Activated naive CD4-positive, alpha-beta T cell treated with anti-CD3 and anti-CD28 coated beads, Interleukin-2, amount 10 ng/mL, durations not matched to agents 7 days and 5 days (primary cell): Measurements from ENCODE around the gene PRAMEF5.
"Not testable (repeated sequence)": the region's sequence is repeated elsewhere in the genome, so short reads cannot be mapped to it uniquely, and the experiment has no call there.

ENCODE experiments used
- CTCF ChIA-PET: fragments of 350-600 bp; sonication (Branson Sonifier 250); formaldehyde crosslinking; loops from one replicate; lab custom pipeline; 2021; ENCODE audit warnings: antibody characterized with exemption; lab: Charles Lee
- DNase-seq: peaks from one replicate; pipeline ENCODE4 v3.0.0-alpha.2; 2020
- H3K27ac Mint-ChIP-seq: one replicate; pipeline ENCODE4 v1.8.0; 2021; ENCODE audit warnings: mild to moderate bottlenecking, moderate library complexity, mixed read lengths
- H3K27me3 Mint-ChIP-seq: one replicate; pipeline ENCODE4 v1.8.0; 2021; ENCODE audit warnings: mild to moderate bottlenecking, mixed read lengths
- H3K36me3 Mint-ChIP-seq: one replicate; pipeline ENCODE4 v1.8.0; 2021; ENCODE audit warnings: mixed read lengths
- H3K4me1 Mint-ChIP-seq: one replicate; pipeline ENCODE4 v1.8.0; 2021; ENCODE audit warnings: mixed read lengths
- H3K4me3 Mint-ChIP-seq: one replicate; pipeline ENCODE4 v1.8.0; 2021; ENCODE audit warnings: mild to moderate bottlenecking, moderate library complexity, mixed read lengths
- H3K9me3 Mint-ChIP-seq: one replicate; pipeline ENCODE4 v1.8.0; 2021; ENCODE audit warnings: mixed read lengths

PRAMEF5 gene

GRCh38 chr1:13253898-13254297, at the start of gene PRAMEF5:
PRAMEF5 (plus strand) TSS chr1:13254198; CDS start chr1:13259269, 5,071 bp downstream.
- H3K4me3 Mint-ChIP-seq, H3K27me3 Mint-ChIP-seq, CTCF ChIA-PET, H3K27ac Mint-ChIP-seq, H3K4me1 Mint-ChIP-seq, H3K9me3 Mint-ChIP-seq, H3K36me3 Mint-ChIP-seq, DNase-seq: not testable (repeated sequence)

DNA sequence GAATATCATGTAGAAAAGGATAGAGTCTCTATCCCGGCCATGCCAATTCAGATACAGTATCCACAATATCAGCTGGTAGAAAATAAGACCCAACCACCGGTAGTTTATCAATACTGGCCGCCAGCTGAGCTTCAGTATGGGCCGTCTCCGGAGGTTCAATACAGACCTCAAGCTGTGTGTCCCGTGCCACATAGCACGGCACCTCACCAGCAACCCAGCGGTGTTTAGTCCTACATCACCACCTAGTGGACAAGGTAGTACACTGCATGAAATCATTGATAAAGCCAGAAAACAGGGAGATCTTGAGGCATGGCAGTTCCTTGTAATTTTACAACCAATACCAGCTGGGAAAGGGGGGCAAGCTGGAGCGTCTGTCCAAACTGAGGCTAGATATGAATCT, 45.3 kb upstream of the PRAMEF5 start:
- H3K4me3 Mint-ChIP-seq, H3K9me3 Mint-ChIP-seq, H3K36me3 Mint-ChIP-seq, H3K27me3 Mint-ChIP-seq, H3K4me1 Mint-ChIP-seq, CTCF ChIA-PET, H3K27ac Mint-ChIP-seq, DNase-seq: not testable (repeated sequence)

DNA sequence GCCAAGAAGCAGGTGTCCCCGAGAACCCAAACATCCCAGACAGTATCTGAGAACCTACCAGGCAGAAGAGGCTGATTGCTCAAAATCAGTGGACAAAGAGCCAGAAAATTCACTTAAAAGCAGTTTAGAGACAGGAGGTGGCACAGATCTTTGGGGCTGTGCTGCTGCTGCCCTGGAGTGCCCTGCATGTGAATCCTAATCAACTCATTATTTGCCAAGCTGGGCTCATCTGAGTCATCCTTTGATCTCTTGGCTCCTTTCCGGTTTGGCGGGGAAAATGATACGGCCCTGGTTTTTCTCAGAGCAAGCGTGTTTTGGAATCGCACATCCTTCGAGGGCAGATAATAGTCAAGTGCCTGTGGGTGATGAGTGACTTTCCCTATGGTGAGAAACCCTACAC, 37.4 kb upstream of the PRAMEF5 start:
- H3K4me3 Mint-ChIP-seq, DNase-seq, H3K9me3 Mint-ChIP-seq, H3K4me1 Mint-ChIP-seq, H3K27ac Mint-ChIP-seq, H3K27me3 Mint-ChIP-seq, CTCF ChIA-PET, H3K36me3 Mint-ChIP-seq: not testable (repeated sequence)

GRCh38 chr1:13219203-13219602, 34.8 kb upstream of the PRAMEF5 start:
- H3K4me3 Mint-ChIP-seq, H3K9me3 Mint-ChIP-seq, H3K4me1 Mint-ChIP-seq, H3K27ac Mint-ChIP-seq, DNase-seq, H3K27me3 Mint-ChIP-seq, H3K36me3 Mint-ChIP-seq, CTCF ChIA-PET: not testable (repeated sequence)

DNA sequence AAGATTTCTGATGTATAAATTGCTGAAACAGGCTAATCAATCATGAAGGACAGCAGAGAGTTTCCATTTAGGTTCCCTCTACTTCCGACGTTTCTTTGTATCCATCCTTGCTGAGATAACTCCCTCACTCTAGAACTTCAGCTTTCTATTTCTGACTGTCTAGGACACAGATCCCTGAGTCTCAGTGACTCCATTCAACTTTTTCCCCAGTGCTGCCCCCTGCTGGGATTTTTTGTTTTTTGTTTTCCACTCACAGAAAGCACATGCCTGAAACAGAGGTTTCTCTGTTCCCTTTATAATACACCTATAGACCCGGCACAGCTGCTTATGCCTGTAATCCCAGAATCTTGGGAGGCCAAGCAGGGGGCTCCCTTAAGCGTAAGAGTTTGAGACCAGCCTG, 31.2 kb upstream of the PRAMEF5 start:
- H3K9me3 Mint-ChIP-seq, CTCF ChIA-PET, H3K27ac Mint-ChIP-seq, H3K4me3 Mint-ChIP-seq, H3K36me3 Mint-ChIP-seq, H3K4me1 Mint-ChIP-seq, DNase-seq, H3K27me3 Mint-ChIP-seq: not testable (repeated sequence)

GRCh38 chr1:13224480-13225060, 29.4 kb upstream of the PRAMEF5 start:
- CTCF ChIA-PET = no interaction called here
- DNase-seq = no peak
- no peaks in the 10 kb centered on the region for H3K9me3 Mint-ChIP-seq

DNA sequence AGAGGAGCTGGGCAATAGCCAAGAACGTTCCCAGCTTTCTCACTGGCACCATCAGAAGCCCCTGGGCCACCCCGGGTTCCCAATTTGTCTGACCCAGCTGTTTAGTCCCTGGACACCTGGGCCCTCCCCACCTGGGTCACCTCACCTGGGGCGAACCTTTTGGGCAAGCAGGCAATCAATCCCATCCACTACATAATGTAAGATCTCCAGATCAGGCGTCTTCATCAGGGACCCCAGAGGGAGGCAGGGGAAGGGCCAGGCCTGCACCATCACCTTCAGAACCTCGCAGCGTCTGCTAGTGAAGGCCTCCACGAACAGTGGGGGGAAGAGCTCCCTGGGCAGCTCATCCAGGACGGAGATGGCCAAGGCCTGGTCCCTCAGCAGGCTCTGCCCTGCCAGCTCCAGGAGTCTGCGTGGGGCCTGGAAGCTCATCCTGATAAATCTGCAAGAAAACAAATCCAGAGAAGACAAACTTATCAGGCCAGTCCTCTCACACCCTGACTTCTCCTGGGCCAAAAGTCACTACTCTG, 28.3 kb upstream of the PRAMEF5 start, which contains the start of gene PRAMEF18:
Gene PRAMEF18, minus strand, starts transcription at position 480 of the 530 bp plus-strand sequence. Its CDS starts 48 bp downstream, at position 432.
- H3K36me3 Mint-ChIP-seq, CTCF ChIA-PET, H3K4me1 Mint-ChIP-seq, H3K9me3 Mint-ChIP-seq, DNase-seq, H3K4me3 Mint-ChIP-seq, H3K27me3 Mint-ChIP-seq, H3K27ac Mint-ChIP-seq: not testable (repeated sequence)

More at GRCh38 chr1:13224480-13225060, 29.4 kb upstream of the PRAMEF5 start:
- Mint-ChIP-seq H3K36me3 (no peaks in the 10 kb centered on the region), H3K4me3 (no peak overlapping the region), H3K27ac (no peak overlapping the region), H3K4me1 (no peaks in the 10 kb centered on the region), H3K27me3 (no peaks in the 10 kb centered on the region)

GRCh38 chr1:13227271-13228055, 26.5 kb upstream of the PRAMEF5 start:
- H3K4me1 Mint-ChIP-seq, H3K27me3 Mint-ChIP-seq, CTCF ChIA-PET, DNase-seq, H3K27ac Mint-ChIP-seq, H3K36me3 Mint-ChIP-seq, H3K4me3 Mint-ChIP-seq, H3K9me3 Mint-ChIP-seq: not testable (repeated sequence)

DNA sequence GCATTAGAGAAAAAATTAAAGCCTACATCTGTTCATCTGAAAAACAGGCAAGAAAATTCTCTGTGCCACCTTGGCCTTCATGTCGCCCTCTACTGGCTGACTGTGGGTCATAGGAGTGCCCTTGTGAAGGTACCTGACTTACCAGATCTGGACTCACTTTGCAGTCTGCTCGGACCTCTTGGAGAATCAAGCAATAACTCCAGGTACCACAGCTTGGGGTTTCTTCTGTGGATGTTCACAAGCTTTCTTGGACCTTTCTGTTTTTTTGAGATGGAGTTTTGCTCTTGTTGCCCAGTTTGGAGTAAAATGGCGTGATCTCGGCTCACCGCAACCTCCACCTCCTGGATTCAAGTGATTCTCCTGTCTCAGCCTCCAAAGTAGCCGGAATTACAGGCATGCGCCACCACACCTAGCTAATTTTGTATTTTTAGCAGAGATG, 25.6 kb upstream of the PRAMEF5 start:
- no peaks in the 10 kb centered on the region for H3K36me3 Mint-ChIP-seq
- peak; percentile 60 for DNase-seq
- H3K9me3 Mint-ChIP-seq = no peaks in the 10 kb centered on the region
- H3K27ac Mint-ChIP-seq = no peak overlapping the region
- no peaks in the 10 kb centered on the region for H3K27me3 Mint-ChIP-seq
- no peaks in the 10 kb centered on the region for H3K4me1 Mint-ChIP-seq
- no peak overlapping the region for H3K4me3 Mint-ChIP-seq
- CTCF ChIA-PET = no interaction called here

GRCh38 chr1:13230096-13230495, 23.9 kb upstream of the PRAMEF5 start:
- H3K4me1 Mint-ChIP-seq, CTCF ChIA-PET, H3K9me3 Mint-ChIP-seq: not testable (repeated sequence)

DNA sequence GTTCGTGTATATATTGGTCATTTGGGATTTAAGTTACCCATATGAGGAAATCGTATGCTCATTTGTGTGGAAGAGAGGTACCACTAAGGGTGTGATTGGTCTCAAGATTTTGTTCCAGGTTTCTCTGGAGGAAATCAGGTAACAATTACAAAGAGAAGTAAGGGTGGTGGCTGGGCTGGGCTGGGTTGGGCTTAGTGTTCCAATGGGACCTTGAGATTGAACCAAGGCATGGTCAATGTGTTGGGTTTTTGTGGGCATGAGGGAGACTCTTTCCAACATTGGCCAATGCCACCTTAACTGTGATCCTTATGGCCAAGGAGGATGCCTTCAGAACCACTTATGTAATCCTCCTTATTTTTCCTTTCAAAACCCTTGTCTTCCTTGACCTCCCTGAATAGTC, 23.4 kb upstream of the PRAMEF5 start:
- H3K27ac Mint-ChIP-seq, CTCF ChIA-PET, H3K36me3 Mint-ChIP-seq, DNase-seq, H3K9me3 Mint-ChIP-seq, H3K4me3 Mint-ChIP-seq, H3K4me1 Mint-ChIP-seq, H3K27me3 Mint-ChIP-seq: not testable (repeated sequence)

More at GRCh38 chr1:13230096-13230495, 23.9 kb upstream of the PRAMEF5 start:
- H3K36me3 Mint-ChIP-seq, H3K4me3 Mint-ChIP-seq, H3K27ac Mint-ChIP-seq, DNase-seq, H3K27me3 Mint-ChIP-seq: not testable (repeated sequence)

DNA sequence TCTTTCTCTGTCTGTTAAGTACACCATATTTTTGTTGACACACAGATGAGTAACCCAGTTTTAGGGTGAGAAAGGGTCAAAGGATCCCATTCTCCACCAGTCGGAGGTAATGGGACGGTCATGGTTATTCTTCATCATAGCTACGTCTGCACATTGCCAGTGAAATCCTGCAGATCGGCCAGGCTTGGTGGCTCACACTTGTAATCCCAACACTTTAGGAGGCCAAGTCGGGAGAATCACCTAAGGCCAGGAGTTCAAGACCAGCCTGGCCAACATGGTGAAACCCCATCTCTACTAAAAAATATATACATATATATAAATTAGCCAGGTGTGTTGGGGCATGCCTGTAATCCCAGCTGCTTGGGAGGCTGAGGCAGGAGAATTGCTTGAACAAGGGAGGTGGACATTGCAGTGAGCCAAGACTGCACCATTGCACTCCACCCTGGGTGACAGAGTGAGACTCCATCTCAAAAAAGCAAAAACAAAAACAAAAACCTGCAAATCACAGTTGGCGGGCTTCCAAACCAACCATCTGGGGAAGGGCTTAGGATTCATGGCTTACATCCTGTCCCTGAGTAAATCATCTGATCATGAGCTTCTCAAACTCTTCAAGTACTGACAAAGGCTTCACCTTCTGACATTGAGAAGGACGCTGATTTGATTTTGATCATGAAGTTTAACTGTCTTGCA, 22.8 kb upstream of the PRAMEF5 start:
- H3K27ac Mint-ChIP-seq = not testable (repeated sequence)

GRCh38 chr1:13232056-13232455, 21.9 kb upstream of the PRAMEF5 start:
- H3K27ac Mint-ChIP-seq, CTCF ChIA-PET, H3K4me3 Mint-ChIP-seq: not testable (repeated sequence)

More for the DNA sequence above, 22.8 kb upstream of the PRAMEF5 start:
- DNase-seq, H3K36me3 Mint-ChIP-seq, CTCF ChIA-PET, H3K9me3 Mint-ChIP-seq, H3K27me3 Mint-ChIP-seq, H3K4me3 Mint-ChIP-seq, H3K4me1 Mint-ChIP-seq: not testable (repeated sequence)

GRCh38 chr1:13234057-13234456, 19.9 kb upstream of the PRAMEF5 start:
- H3K27ac Mint-ChIP-seq, H3K4me1 Mint-ChIP-seq, H3K36me3 Mint-ChIP-seq, H3K27me3 Mint-ChIP-seq, DNase-seq, H3K4me3 Mint-ChIP-seq, CTCF ChIA-PET, H3K9me3 Mint-ChIP-seq: not testable (repeated sequence)

More at GRCh38 chr1:13232056-13232455, 21.9 kb upstream of the PRAMEF5 start:
- H3K36me3 Mint-ChIP-seq, DNase-seq, H3K27me3 Mint-ChIP-seq, H3K4me1 Mint-ChIP-seq, H3K9me3 Mint-ChIP-seq: not testable (repeated sequence)
